SK-N-SH treated with all-trans-retinoic acid at 6 μM for 48 hours (cell line): ENCODE data around the gene TFDP1.
A peak's percentile ranks its signal among the peaks of the same experiment; 100 is the strongest.
"Not testable (repeated sequence)": the region's sequence is repeated elsewhere in the genome, so short reads cannot be mapped to it uniquely, and the experiment has no call there.

Source experiments
- ATAC-seq: fragments of 200-7000 bp; cut with Tn5 transposase; 3 replicates; pipeline ENCODE4 v1.9.1; 2020; ENCODE audit warnings: mild to moderate bottlenecking, moderate library complexity
- ARNTL ChIP-seq: fragments of 450-650 bp; formaldehyde crosslinking; IDR thresholded peaks from 2 replicates; pipeline ENCODE4 v1.5.0; 2020; ENCODE audit warnings: low read depth, mild to moderate bottlenecking, moderate library complexity, borderline replicate concordance
- BACH2 ChIP-seq: fragments of 250-450 bp; sonication (Bioruptor Pico); IDR thresholded peaks from 2 replicates; pipeline ENCODE4 v1.9.0; 2021; ENCODE audit warnings: mild to moderate bottlenecking, borderline replicate concordance
- CSRNP3 ChIP-seq: fragments of 250-450 bp; sonication (Bioruptor Pico); IDR thresholded peaks from 2 replicates; pipeline ENCODE4 v1.5.1; 2021; ENCODE audit warnings: mild to moderate bottlenecking, moderate library complexity
- ESRRG ChIP-seq: fragments of 250-450 bp; sonication (Bioruptor Pico); IDR thresholded peaks from 2 replicates; pipeline ENCODE4 v1.6.1; 2021; ENCODE audit warnings: mild to moderate bottlenecking
- GLIS3 ChIP-seq: fragments of 250-450 bp; sonication (Bioruptor Pico); IDR thresholded peaks from 2 replicates; pipeline ENCODE4 v1.5.0; 2020; ENCODE audit warnings: mild to moderate bottlenecking, moderate library complexity
- ISL1 ChIP-seq: fragments of 250-450 bp; sonication (Bioruptor Pico); IDR thresholded peaks from 2 replicates; pipeline ENCODE4 v2.1.2; 2022; ENCODE audit warnings: mild to moderate bottlenecking, moderate library complexity
- PATZ1 ChIP-seq: fragments of 250-450 bp; sonication (Bioruptor Pico); IDR thresholded peaks from 2 replicates; pipeline ENCODE4 v1.8.0; 2020; ENCODE audit warnings: mild to moderate bottlenecking, moderate library complexity, borderline replicate concordance
- POU6F1 ChIP-seq: fragments of 250-450 bp; sonication (Bioruptor Pico); IDR thresholded peaks from 2 replicates; pipeline ENCODE4 v1.8.0; 2021; ENCODE audit warnings: low read depth, mild to moderate bottlenecking, moderate library complexity, borderline replicate concordance
- PPARA ChIP-seq: fragments of 250-450 bp; sonication (Bioruptor Pico); IDR thresholded peaks from 2 replicates; pipeline ENCODE4 v1.5.0; 2020; ENCODE audit warnings: mild to moderate bottlenecking, borderline replicate concordance
- RARB ChIP-seq: fragments of 250-450 bp; sonication (Bioruptor Pico); IDR thresholded peaks from 2 replicates; pipeline ENCODE4 v1.8.0; 2021; ENCODE audit warnings: mild to moderate bottlenecking, moderate library complexity
- TCF4 ChIP-seq: fragments of 250-450 bp; sonication (Bioruptor Pico); IDR thresholded peaks from 2 replicates; pipeline ENCODE4 v1.8.0; 2021; ENCODE audit warnings: mild to moderate bottlenecking, moderate library complexity, borderline replicate concordance
- TSHZ2 ChIP-seq: fragments of 250-450 bp; sonication (Bioruptor Pico); IDR thresholded peaks from 2 replicates; pipeline ENCODE4 v1.5.0; 2020; ENCODE audit warnings: mild to moderate bottlenecking, moderate library complexity
- ZFP3 ChIP-seq: fragments of 250-450 bp; sonication (Bioruptor Pico); IDR thresholded peaks from 2 replicates; pipeline ENCODE4 v1.5.0; 2020; ENCODE audit warnings: mild to moderate bottlenecking, moderate library complexity
- ZFP30 ChIP-seq: fragments of 450-650 bp; formaldehyde crosslinking; IDR thresholded peaks from 2 replicates; pipeline ENCODE4 v1.5.0; 2022; ENCODE audit warnings: mild to moderate bottlenecking, moderate library complexity
- ZNF565 ChIP-seq: fragments of 450-650 bp; formaldehyde crosslinking; conservative IDR thresholded peaks from 2 replicates; pipeline ENCODE4 v1.5.0; 2020; ENCODE audit warnings: low read depth, mild to moderate bottlenecking, moderate library complexity
- ZNF8 ChIP-seq: fragments of 450-650 bp; formaldehyde crosslinking; IDR thresholded peaks from 2 replicates; pipeline ENCODE4 v1.5.0; 2020; ENCODE audit warnings: mild to moderate bottlenecking, moderate library complexity

TFDP1 gene

GRCh38 chr13:113621046-113621445 is 36.5 kb downstream of the TFDP1 start:
- ATAC-seq = no peak
- TF ChIP-seq ZNF8 (no peak), CSRNP3 (no peak), BACH2 (CRISPR knock-in tag) (no peak), POU6F1 (CRISPR knock-in tag) (no peak), ZNF565 (CRISPR knock-in tag) (no peak), TSHZ2 (CRISPR knock-in tag) (no peak), RARB (CRISPR knock-in tag) (no peak), GLIS3 (no peak), ZFP30 (CRISPR knock-in tag) (no peak), ESRRG (no peak), ZFP3 (no peak), PATZ1 (CRISPR knock-in tag) (no peak), ISL1 (CRISPR knock-in tag) (no peak), ARNTL (CRISPR knock-in tag) (no peak), PPARA (CRISPR knock-in tag) (no peak)

GRCh38 chr13:113621498-113621897 is 36.9 kb downstream of the TFDP1 start:
- not testable (repeated sequence) for ATAC-seq

- not testable (repeated sequence) for ATAC-seq
Measured at GRCh38 chr13:113621986-113622550, 37.5 kb downstream of the TFDP1 start.

- no peak for ATAC-seq
- TF ChIP-seq PPARA (CRISPR knock-in tag) (no peak), TCF4 (no peak)
Measured at GRCh38 chr13:113622791-113623490, 38.4 kb downstream of the TFDP1 start.

GRCh38 chr13:113623491-113624234 is 39.1 kb downstream of the TFDP1 start:
- peak; percentile 47 for ATAC-seq

More at GRCh38 chr13:113623491-113624234, 39.1 kb downstream of the TFDP1 start:
- no peak for TF ChIP-seq POU6F1 (CRISPR knock-in tag)
- TF ChIP-seq ZFP30 (CRISPR knock-in tag) = no peak
- no peak for TF ChIP-seq ESRRG
- no peak for TF ChIP-seq BACH2 (CRISPR knock-in tag)
- no peak for TF ChIP-seq ZFP3
- no peak for TF ChIP-seq TSHZ2 (CRISPR knock-in tag)
- TF ChIP-seq CSRNP3 = no peak
